ENCODE results near the gene CRTC1.

CRTC1 gene

GRCh38 chr19:18683109-18683957 lies at the start of gene CRTC1:
Gene CRTC1, plus strand, starts transcription at chr19:18683680. Its CDS starts 23 bp downstream, at chr19:18683703.
- peak; percentile 57 for DNase-seq (ENCODE audit: low read depth, low spot score)

DNA sequence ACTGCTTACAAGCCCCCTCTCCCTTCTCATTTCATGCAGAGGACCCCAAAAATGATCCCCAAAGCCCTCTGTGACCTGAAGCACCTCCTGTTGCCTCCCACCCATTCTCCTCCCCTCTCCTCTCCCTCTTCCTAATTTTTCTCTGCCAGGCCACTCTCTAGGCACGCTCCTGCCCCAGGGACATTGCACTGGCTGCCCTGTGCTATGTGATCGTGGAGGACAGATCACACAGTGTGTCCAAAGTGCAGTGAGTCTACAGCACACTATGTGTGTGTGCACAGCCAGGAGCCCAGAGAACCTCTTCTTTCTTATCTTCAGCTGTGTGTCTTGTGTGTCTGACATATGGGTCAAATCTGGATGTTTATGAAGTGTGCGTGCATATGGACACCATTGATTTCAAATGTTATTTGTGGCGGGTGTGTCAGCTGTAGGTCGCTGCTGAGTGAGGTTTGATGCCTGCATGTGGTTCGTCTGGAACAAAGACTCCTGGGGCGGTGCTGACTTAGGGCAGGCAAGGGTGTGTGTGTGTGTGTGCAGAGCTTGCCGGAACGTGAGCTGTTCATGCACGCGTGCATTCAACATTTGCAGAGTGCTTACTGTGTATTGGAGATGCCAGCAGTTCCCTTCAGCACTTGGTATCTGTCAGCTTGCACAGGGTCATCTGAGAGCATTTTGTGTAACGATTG lies 48.7 kb upstream of the CRTC1 start:
- peak; percentile 65 for DNase-seq (ENCODE audit: low read depth, low spot score)

GRCh38 chr19:18635831-18636182 lies 47.7 kb upstream of the CRTC1 start:
- no peak for DNase-seq (ENCODE audit: low read depth, low spot score)

- DNase-seq (ENCODE audit: low read depth, low spot score), result peak; percentile 69
Observed at GRCh38 chr19:18636183-18636968, 47.1 kb upstream of the CRTC1 start.

- no peak for DNase-seq (ENCODE audit: low read depth, low spot score)
Observed at GRCh38 chr19:18636969-18637629, 46.4 kb upstream of the CRTC1 start, which contains the start of gene KLHL26. Gene KLHL26, plus strand, starts transcription at chr19:18637028. Its CDS starts 27 bp downstream, at chr19:18637055.

DNA sequence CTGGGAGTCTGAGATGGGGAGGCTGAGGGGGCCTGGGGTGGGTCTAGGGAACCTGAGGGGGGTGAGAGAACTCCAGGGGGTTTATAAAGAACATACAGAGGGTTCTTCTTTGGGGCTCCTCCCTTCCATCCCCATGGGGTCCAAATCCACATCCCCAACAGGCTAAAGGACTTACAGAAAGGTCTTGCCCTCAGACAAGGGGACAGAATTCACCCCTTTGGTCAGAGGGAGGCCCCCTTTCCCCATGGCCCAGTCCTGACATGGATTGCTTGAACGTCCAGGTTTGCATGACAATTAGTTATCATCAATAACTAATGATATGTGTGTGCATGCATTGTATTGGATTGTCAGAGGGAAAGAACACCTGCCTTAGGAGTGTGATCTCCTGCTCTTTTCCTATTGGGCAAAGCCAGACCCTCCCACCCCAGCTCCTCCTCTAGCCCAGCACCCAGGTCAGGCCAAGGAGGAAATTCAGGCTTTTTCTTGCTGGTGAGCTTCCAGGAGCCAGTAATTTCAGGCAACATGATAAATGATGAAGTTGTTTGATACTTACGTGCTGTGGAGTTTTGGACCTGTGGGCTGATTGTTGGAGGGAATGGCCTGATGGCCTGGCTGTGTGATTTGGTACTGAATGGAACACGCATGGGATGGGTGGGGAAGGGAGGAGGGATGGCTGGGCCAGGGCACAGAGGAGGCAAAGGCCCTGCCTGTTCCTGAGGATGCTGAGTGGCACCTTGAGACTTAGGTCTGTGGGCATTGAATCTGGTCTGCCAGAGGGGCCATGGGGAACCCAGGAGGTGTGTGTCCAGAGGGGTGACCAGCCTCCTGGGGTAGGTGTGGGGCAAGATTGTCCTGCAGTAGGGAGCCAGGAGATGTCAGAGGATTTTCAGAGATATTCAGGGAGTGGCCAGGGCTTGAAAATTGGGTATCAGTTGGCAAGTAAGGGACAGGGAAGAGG lies 45.5 kb upstream of the CRTC1 start:
- DNase-seq (ENCODE audit: low read depth, low spot score), result no peak

- DNase-seq (ENCODE audit: low read depth, low spot score), result no peak
Observed at GRCh38 chr19:18639706-18640243, 43.7 kb upstream of the CRTC1 start.

- DNase-seq (ENCODE audit: low read depth, low spot score), result no peak
Observed at GRCh38 chr19:18644196-18645034, 39.1 kb upstream of the CRTC1 start.

- DNase-seq (ENCODE audit: low read depth, low spot score), result no peak
Observed at GRCh38 chr19:18645035-18645511, 38.4 kb upstream of the CRTC1 start.

- no peak for DNase-seq (ENCODE audit: low read depth, low spot score)
Observed at GRCh38 chr19:18646535-18647370, 36.7 kb upstream of the CRTC1 start.

DNA sequence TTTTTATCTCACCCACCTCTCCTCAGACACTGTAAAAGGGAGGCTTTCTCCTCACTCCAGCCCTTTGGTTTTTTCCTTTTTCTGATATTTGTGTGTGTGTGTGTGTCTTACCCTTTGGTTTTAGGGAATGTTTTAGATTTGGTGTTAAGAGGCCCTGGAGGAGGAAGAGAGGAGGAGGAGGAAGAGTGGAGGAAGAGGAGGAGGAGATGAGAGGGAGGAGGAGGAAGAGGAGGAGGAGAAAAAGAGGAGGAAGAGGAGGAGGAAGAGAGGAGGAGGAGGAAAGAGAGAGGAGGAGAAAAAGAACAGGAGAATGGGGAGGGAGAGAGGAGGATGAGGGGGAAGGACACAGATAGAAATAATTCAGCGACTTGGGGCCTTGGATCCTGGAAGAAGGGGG lies 36.1 kb upstream of the CRTC1 start:
- DNase-seq (ENCODE audit: low read depth, low spot score), result no peak

GRCh38 chr19:18647807-18648206 lies 35.7 kb upstream of the CRTC1 start:
- DNase-seq (ENCODE audit: low read depth, low spot score), result no peak

GRCh38 chr19:18648973-18649315 lies 34.5 kb upstream of the CRTC1 start:
- no peak for DNase-seq (ENCODE audit: low read depth, low spot score)

DNA sequence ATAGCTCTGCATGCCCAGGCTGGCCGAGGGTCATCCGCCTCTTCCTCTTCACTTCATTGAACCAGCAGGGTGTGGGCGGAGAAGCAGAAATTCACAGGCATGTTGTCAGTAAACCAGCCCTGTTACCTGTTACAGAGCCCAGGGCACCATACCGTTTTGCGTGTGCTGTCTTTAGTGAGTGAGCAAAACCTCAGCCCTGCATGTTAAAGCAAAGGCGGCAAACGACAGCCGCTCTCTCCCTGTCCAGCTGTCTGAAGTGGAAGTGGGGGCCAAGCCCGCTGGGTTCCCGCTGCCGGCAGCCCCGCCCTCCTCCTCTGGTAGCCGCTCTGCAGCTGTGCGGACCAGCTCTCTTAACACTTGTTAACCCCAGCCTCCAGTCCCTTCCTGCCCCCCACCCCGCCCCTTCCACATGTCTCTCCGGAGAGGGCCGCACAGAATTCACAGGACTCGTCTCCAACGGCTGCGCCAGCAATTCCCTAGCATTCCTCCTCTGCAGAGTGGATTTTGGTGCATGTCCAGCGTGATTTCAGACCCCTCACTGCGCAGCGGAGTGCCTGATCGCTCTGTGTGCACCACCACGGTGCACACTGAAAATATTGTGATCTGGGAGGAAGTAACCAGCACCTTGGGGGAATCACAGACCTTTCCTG lies 34.0 kb upstream of the CRTC1 start:
- DNase-seq (ENCODE audit: low read depth, low spot score), result peak; percentile 58

GRCh38 chr19:18650021-18650390 lies 33.5 kb upstream of the CRTC1 start:
- no peak for DNase-seq (ENCODE audit: low read depth, low spot score)

DNA sequence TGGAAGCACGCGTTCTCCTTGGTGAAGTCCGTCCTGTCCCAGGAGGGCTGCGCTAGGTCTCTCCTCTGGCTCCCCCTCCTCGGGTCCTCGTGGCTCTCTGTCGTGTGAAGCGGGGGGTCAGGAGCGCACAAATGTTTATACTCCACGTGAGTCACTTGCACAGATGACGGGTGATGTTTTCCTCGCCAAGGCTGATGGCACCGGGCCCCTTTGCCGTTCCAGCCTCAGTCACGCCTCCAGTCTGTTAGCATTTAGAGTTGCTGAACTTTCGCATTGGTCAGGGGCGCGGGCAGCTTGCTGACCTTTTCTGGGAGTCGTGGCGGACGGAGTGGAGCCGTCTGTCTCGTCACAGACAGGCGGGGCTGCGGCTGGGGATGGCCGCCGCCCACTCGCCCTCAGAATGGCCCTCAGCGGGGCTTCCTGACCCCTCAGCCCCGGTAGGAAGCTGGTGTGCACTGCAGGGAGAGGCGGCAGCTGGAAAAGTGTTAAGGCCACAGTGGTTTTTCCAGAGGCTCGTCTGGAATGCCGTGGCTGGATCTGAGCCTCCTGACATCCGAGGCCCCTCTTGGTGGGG lies 32.9 kb upstream of the CRTC1 start:
- no peak for DNase-seq (ENCODE audit: low read depth, low spot score)

DNA sequence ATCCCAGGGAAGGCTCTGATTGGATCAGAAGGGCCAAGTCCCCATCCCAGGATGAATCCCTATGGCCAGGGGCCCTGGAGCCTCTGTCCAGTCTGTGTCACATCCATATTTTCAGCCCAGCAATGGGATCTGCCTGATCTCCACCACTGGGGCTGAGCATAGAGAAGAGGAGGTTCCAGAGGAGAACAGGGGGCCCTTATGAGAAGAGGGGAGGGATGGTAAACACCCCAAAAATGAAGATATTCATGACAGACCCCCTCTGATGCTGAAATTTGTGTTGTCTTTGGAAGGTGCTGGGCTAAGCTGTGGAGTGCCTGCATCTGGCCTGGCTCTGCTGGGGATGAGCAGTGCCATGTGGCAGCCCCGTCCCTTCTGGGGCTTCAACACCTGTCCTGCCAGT lies 32.2 kb upstream of the CRTC1 start:
- no peak for DNase-seq (ENCODE audit: low read depth, low spot score)

- no peak for DNase-seq (ENCODE audit: low read depth, low spot score)
Observed at GRCh38 chr19:18651733-18652132, 31.7 kb upstream of the CRTC1 start.

Data from brain pericyte (primary cell).